Motor neuron (in vitro differentiated cells): Measurements from ENCODE around the gene CRB2. TPM values are rescaled to one million over a fixed set of nuclear protein-coding genes. Genes with fewer than 3 reads are reported as not detected.
A peak's percentile ranks its signal among the peaks of the same experiment; 100 is the strongest.
"Not testable (repeated sequence)": the region's sequence is repeated elsewhere in the genome, so short reads cannot be mapped to it uniquely, and the experiment has no call there.

Experiments used
- ATAC-seq, 8 experiments: fragments of 200-7000 bp; cut with Tn5 transposase; replicated peaks in 6 of 8; 2 replicates each; pipeline ENCODE4 v1.8.0; 2021; ENCODE audit warnings: mild to moderate bottlenecking in 8 of 8, moderate library complexity in 8 of 8
- H3K27ac ChIP-seq, 2 donors: fragments of 250-450 bp; sonication (Bioruptor Pico); 2 replicates each; pipeline ENCODE4 v1.9.0; 2021; ENCODE audit warnings: antibody characterized with exemption in 2 of 2, mild to moderate bottlenecking in 2 of 2, moderate library complexity in 1 of 2
- H3K4me1 ChIP-seq, 2 donors: fragments of 250-450 bp; sonication (Bioruptor Pico); replicated peaks in 1 of 2; 2 replicates each; pipeline ENCODE4 v1.6.1; 2021; ENCODE audit warnings: antibody characterized with exemption in 2 of 2, mild to moderate bottlenecking in 2 of 2, moderate library complexity in 1 of 2
- H3K4me3 ChIP-seq, 5 donors: fragments of 250-450 bp; sonication (Bioruptor Pico); 2 replicates each; pipeline ENCODE4 v1.9.0; 2021; ENCODE audit warnings: antibody characterized with exemption in 5 of 5, mild to moderate bottlenecking in 5 of 5, moderate library complexity in 4 of 5
- WGBS, 10 experiments: fragments of 450-650 bp; shearing (Covaris generic); methylation state at CpG; one replicate each; pipeline ENCODE4 v1.0.0; 2022; 5-methylcytosine and 5-hydroxymethylcytosine counted together
- in situ Hi-C, 9 experiments: fragments of 400-800 bp; cut with MboI; loops; one replicate each; pipeline ENCODE4 v1.15.0; 2021; ENCODE audit warnings: low sequenced_read_pairs in 9 of 9, low pct_unique_long_range_greater_than_20kb in 2 of 9; ENCODE audit not compliant: unreplicated experiment in 9 of 9
- total RNA-seq, 8 experiments: library from RNA; unstranded; fragments of 300-600 nt; gene quantifications; 2 replicates each; pipeline versions ENCODE4 v1.2.3 to v1.2.4, GENCODE V29; 2022

Gene CRB2
- total RNA-seq, 8 experiments from 2014 or later: 0.20 to 56.9 (median 11.9) TPM

- Histone ChIP-seq H3K27ac (no peak overlapping the region), H3K4me1 (peaks cover 10 to 13% of the 10 kb centered on the region in 2 donors), H3K4me3 (no peak overlapping the region)
- peak in 7 of 8 experiments; percentile 14 to 61 (median 44) for ATAC-seq
- in situ Hi-C loops: loop anchor here in 1 of 9 experiments (25.0 kb wide), 1 partner anchor 641 kb away; no protein-coding TSS in a partner anchor
- WGBS, 10 experiments: 80 to 93% (median 84%) methylated on average over 1 to 8 of the region's 24 CpGs; no CpG with 5 or more reads in 7 of the 10 experiments
Measured at GRCh38 chr9:123395689-123396511, 39.9 kb downstream of the CRB2 start.

GRCh38 chr9:123397975-123398374 lies 42.0 kb downstream of the CRB2 start:
- 78 to 100% (median 92%) methylated on average over 1 to 3 of the region's 4 CpGs; no CpG with 5 or more reads in 6 of the 10 experiments for WGBS, 10 experiments
- Histone ChIP-seq H3K4me1 (peaks cover 17 to 23% of the 10 kb centered on the region in 2 donors), H3K27ac (no peak overlapping the region), H3K4me3 (no peak overlapping the region)
- no peak for ATAC-seq
- in situ Hi-C loops: loop anchor here in 1 of 9 experiments (25.0 kb wide), 1 partner anchor 639 kb away; no protein-coding TSS in a partner anchor

GRCh38 chr9:123398938-123399337 lies 42.9 kb downstream of the CRB2 start:
- H3K27ac ChIP-seq, H3K4me3 ChIP-seq, ATAC-seq: not testable (repeated sequence)
- H3K4me1 ChIP-seq: peaks cover 26 to 31% of the 10 kb centered on the region in 2 donors
- in situ Hi-C loops: loop anchor here in 1 of 9 experiments (25.0 kb wide), 1 partner anchor 638 kb away; no protein-coding TSS in a partner anchor
- 95 to 100% (median 100%) methylated on average over 1 to 9 of the region's 14 CpGs; no CpG with 5 or more reads in 5 of the 10 experiments for WGBS, 10 experiments

GRCh38 chr9:123399803-123400378 lies 43.9 kb downstream of the CRB2 start:
- WGBS, 10 experiments: 60 to 100% (median 80%) methylated on average over 1 to 10 of the region's 11 CpGs; no CpG with 5 or more reads in 1 of the 10 experiments
- ATAC-seq: no peak
- in situ Hi-C loops: loop anchor here in 2 of 9 experiments (25.0 kb wide), 2 partner anchors 312 to 637 kb away; no protein-coding TSS in a partner anchor
- peaks cover 24 to 27% of the 10 kb centered on the region in 2 donors for H3K4me1 ChIP-seq
- no peak overlapping the region for H3K4me3 ChIP-seq
- H3K27ac ChIP-seq: no peak overlapping the region

- H3K4me3 ChIP-seq: no peak overlapping the region
- 38 to 100% (median 97%) methylated on average over 1 to 6 of the region's 13 CpGs; no CpG with 5 or more reads in 4 of the 10 experiments for WGBS, 10 experiments
- ATAC-seq: no peak
- in situ Hi-C loops: loop anchor here in 1 of 9 experiments (25.0 kb wide), 2 partner anchors 311 to 636 kb away; no protein-coding TSS in a partner anchor
- H3K27ac ChIP-seq: no peak overlapping the region
- peaks cover 15 to 18% of the 10 kb centered on the region in 2 donors for H3K4me1 ChIP-seq
Measured at GRCh38 chr9:123400926-123401503, 45.0 kb downstream of the CRB2 start.

GRCh38 chr9:123401879-123402513 lies 46.0 kb downstream of the CRB2 start:
- in situ Hi-C loops: loop anchor here in 1 of 9 experiments (25.0 kb wide), 2 partner anchors 310 to 635 kb away; no protein-coding TSS in a partner anchor
- H3K4me1 ChIP-seq: peaks cover 25 to 26% of the 10 kb centered on the region in 2 donors
- H3K4me3 ChIP-seq: no peak overlapping the region
- 0 to 36% (median 7%) methylated on average over 1 to 9 of the region's 9 CpGs; no CpG with 5 or more reads in 2 of the 10 experiments for WGBS, 10 experiments
- ATAC-seq: peak; percentile 56 to 95 (median 68)
- no peak overlapping the region for H3K27ac ChIP-seq

- in situ Hi-C loops: loop anchor here in 1 of 9 experiments (25.0 kb wide), 2 partner anchors 309 to 634 kb away; no protein-coding TSS in a partner anchor
- Histone ChIP-seq H3K4me1 (peaks cover 35 to 37% of the 10 kb centered on the region in 2 donors), H3K4me3 (no peak overlapping the region), H3K27ac (no peak overlapping the region)
- peak in 4 of 8 experiments; percentile 10 to 26 (median 25) for ATAC-seq
- 25 to 72% (median 36%) methylated on average over 2 to 10 of the region's 17 CpGs; no CpG with 5 or more reads in 5 of the 10 experiments for WGBS, 10 experiments
Measured at GRCh38 chr9:123402981-123403509, 47.0 kb downstream of the CRB2 start.

- no peak overlapping the region for H3K4me3 ChIP-seq
- no peak for ATAC-seq
- WGBS, 10 experiments: 80 to 90% methylated on average over 1 to 2 of the region's 6 CpGs; no CpG with 5 or more reads in 8 of the 10 experiments
- peaks cover 35 to 46% of the 10 kb centered on the region in 2 donors for H3K4me1 ChIP-seq
- no peak overlapping the region for H3K27ac ChIP-seq
- in situ Hi-C loops: loop anchor here in 1 of 9 experiments (25.0 kb wide), 2 partner anchors 306 to 631 kb away; no protein-coding TSS in a partner anchor
Measured at GRCh38 chr9:123406016-123406415, 50.0 kb downstream of the CRB2 start.

GRCh38 chr9:123406691-123407216 lies 50.8 kb downstream of the CRB2 start:
- 13 to 40% (median 20%) methylated on average over 1 to 7 of the region's 13 CpGs; no CpG with 5 or more reads in 7 of the 10 experiments for WGBS, 10 experiments
- Histone ChIP-seq H3K4me1 (peaks cover 35 to 46% of the 10 kb centered on the region in 2 donors), H3K27ac (peak overlapping the region; percentile 55 to 66), H3K4me3 (no peak overlapping the region)
- ATAC-seq: peak in 5 of 8 experiments; percentile 28 to 68 (median 61)
- in situ Hi-C loops: loop anchor here in 1 of 9 experiments (25.0 kb wide), 2 partner anchors 306 to 631 kb away; no protein-coding TSS in a partner anchor

- WGBS, 10 experiments: 17 to 91% (median 25%) methylated on average over 1 to 4 of the region's 20 CpGs; no CpG with 5 or more reads in 4 of the 10 experiments
- Histone ChIP-seq H3K27ac (peak overlapping the region; percentile 55 to 66), H3K4me3 (no peak overlapping the region), H3K4me1 (peaks cover 35 to 43% of the 10 kb centered on the region in 2 donors)
- in situ Hi-C loops: loop anchor here in 1 of 9 experiments (25.0 kb wide), 2 partner anchors 305 to 630 kb away; no protein-coding TSS in a partner anchor
- peak in 5 of 8 experiments; percentile 69 to 76 (median 76) for ATAC-seq
Measured at GRCh38 chr9:123407217-123407851, 51.3 kb downstream of the CRB2 start.
